C4-2B (cell line): ENCODE data around the gene FAM222B.
A peak's percentile ranks its signal among the peaks of the same experiment; 100 is the strongest.
"Not testable (repeated sequence)": the region's sequence is repeated elsewhere in the genome, so short reads cannot be mapped to it uniquely, and the experiment has no call there.

Experiments
- H3K27ac ChIP-seq: fragments of 450-650 bp; 2 replicates; pipeline ENCODE4 v1.5.1; 2017
- ZFX ChIP-seq: fragments of 450-650 bp; IDR thresholded peaks from 2 replicates; pipeline ENCODE4 v1.6.1; 2017
- TF ChIP-seq, protein P1 (sequence below): fragments of 450-650 bp; conservative IDR thresholded peaks from 2 replicates; pipeline ENCODE4 v1.5.1; 2017; ENCODE audit warnings: mild to moderate bottlenecking

Gene FAM222B

DNA sequence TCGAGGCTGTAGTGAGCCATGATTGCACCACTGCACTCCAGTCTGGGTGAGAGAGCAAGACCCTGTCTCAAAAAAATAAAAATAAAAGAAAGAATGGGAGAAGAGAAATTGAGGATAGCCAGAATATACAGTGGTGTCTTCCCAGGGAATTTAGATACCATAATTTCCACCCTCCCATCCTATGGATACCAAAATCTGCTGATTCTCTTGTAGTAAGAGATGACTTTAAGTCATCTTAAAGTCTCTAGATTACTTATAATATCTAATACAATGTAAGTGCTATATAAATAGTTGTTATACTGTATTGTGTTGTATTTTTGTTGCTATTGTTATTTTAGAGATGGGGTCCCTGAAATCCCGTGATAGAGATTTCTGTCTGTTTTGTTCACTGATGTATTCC lies 10.7 kb upstream of the FAM222B start:
- no peak for TF ChIP-seq ZFX
- TF ChIP-seq, protein P1, sequence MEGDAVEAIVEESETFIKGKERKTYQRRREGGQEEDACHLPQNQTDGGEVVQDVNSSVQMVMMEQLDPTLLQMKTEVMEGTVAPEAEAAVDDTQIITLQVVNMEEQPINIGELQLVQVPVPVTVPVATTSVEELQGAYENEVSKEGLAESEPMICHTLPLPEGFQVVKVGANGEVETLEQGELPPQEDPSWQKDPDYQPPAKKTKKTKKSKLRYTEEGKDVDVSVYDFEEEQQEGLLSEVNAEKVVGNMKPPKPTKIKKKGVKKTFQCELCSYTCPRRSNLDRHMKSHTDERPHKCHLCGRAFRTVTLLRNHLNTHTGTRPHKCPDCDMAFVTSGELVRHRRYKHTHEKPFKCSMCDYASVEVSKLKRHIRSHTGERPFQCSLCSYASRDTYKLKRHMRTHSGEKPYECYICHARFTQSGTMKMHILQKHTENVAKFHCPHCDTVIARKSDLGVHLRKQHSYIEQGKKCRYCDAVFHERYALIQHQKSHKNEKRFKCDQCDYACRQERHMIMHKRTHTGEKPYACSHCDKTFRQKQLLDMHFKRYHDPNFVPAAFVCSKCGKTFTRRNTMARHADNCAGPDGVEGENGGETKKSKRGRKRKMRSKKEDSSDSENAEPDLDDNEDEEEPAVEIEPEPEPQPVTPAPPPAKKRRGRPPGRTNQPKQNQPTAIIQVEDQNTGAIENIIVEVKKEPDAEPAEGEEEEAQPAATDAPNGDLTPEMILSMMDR: no peak
- H3K27ac ChIP-seq: no peak overlapping the region

GRCh38 chr17:28849281-28849680 lies 6.7 kb upstream of the FAM222B start:
- TF ChIP-seq, protein P1: no peak
- no peak for TF ChIP-seq ZFX
- H3K27ac ChIP-seq: no peak overlapping the region

- not testable (repeated sequence) for H3K27ac ChIP-seq
- TF ChIP-seq, protein P1: peak; percentile 71
Observed at GRCh38 chr17:28848667-28849066, 6.1 kb upstream of the FAM222B start.

- H3K27ac ChIP-seq: not testable (repeated sequence)
Observed at GRCh38 chr17:28846699-28847098, 4.1 kb upstream of the FAM222B start.

DNA sequence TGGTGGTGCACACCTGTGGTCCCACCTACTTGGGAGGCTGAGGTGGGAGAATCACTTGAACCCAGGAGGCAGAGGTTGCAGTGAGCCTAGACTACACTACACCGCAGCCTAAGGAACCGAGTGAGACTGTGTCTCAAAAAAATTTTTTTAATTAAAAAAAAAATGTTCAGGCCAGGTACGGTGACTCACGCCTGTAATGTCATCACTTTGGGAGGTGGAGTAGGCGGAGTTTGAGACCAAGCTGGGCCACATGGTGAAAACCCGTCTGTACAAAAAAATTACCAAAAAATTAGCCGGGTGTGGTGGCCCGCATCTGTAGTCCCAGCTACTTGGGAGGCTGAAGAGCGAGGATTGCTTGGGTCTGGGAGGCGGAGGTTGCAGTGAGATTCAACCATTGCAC lies 3.6 kb upstream of the FAM222B start:
- TF ChIP-seq, protein P1: no peak
- no peak for TF ChIP-seq ZFX
- no peak overlapping the region for H3K27ac ChIP-seq

DNA sequence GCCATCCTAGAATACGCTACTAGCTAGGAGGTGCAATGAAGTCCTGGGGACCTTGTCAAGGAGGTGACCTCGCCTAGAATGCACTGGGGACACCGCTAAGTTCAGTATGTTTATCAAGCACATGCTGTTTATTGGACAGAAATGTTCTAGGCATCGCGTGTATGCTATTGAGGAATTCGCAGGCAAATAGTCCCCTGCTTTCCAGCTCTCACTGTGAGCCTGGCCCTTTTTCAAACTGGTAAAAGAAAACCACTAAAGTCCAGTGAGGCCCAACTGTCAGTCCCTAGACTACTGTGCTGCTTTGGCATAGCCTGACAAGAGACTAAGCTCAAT lies 1.2 kb upstream of the FAM222B start:
- no peak overlapping the region for H3K27ac ChIP-seq
- no peak for TF ChIP-seq ZFX
- TF ChIP-seq, protein P1: no peak

- H3K27ac ChIP-seq: peak overlapping the region; percentile 78
- TF ChIP-seq ZFX: no peak
- TF ChIP-seq, protein P1: no peak
Observed at GRCh38 chr17:28841901-28842281, 699 bp downstream of the FAM222B start.

DNA sequence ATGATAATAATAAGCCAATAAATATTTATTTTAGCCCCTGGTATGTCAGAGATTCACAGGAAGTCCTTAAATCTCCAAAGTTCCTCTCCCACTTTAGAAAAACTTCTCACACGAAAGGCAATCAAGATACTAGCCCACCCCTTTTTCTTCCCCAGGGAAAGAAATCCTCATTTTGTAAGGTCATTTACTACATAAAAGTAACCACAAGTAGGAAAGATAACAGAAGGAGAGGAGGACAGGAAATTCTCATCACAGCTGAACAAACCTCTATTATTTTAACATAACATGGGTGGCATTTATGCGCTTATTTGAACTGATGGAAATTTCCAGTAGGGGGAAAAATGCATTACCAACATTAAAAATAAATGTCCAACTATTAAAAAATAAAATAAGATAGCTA lies 3.4 kb downstream of the FAM222B start:
- TF ChIP-seq ZFX: no peak
- TF ChIP-seq, protein P1: no peak
- H3K27ac ChIP-seq: no peak overlapping the region

GRCh38 chr17:28836541-28836940 lies 6.0 kb downstream of the FAM222B start:
- H3K27ac ChIP-seq: not testable (repeated sequence)
